ENCODE data around the gene SAMSN1.

SAMSN1 gene

DNA sequence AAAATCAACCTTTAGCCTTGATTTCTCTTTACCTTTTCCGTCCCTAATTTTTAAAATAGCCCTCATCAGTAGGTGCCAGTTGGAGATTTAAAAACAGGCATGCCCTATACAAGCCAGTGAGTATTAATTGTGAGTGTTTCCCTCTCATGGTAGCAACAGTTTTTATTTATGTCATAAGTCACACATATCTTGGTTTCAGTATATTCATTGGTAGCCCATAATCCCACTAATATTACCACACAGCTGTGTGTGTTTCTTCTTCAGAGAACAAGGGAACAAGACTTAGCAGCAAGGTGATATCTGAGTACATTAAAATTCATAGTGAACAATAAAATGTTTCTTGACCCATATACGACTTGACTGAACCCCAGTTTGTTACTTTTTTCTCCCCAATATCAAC, 94.6 kb downstream of the SAMSN1 start:
- in situ Hi-C loops (cut with MboI; ENCODE audit: low sequenced_read_pairs), result no loop called here

DNA sequence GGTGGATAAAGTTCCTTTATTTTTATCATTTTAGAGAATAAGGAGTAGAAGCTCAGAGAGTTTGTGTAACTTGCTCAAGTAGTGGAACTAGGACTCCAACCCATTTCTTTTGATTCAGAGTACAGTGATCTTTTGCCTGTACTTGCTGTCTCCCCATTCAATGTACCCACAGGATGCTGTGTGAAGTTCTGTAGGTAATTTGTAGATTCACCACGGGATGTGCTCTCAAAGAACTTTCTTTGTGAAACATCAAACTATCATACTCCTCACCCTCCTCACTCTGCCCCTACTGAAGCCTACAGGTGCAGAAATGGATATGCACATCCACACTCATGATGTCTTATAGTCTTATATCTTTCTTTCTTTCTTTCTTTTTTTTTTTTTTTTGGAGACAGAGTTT, 97.3 kb downstream of the SAMSN1 start:
- in situ Hi-C loops (cut with MboI; ENCODE audit: low sequenced_read_pairs), result no loop called here

GRCh38 chr21:14438211-14438610, 107.9 kb downstream of the SAMSN1 start:
- in situ Hi-C loops (cut with MboI; ENCODE audit: low sequenced_read_pairs), result no loop called here

DNA sequence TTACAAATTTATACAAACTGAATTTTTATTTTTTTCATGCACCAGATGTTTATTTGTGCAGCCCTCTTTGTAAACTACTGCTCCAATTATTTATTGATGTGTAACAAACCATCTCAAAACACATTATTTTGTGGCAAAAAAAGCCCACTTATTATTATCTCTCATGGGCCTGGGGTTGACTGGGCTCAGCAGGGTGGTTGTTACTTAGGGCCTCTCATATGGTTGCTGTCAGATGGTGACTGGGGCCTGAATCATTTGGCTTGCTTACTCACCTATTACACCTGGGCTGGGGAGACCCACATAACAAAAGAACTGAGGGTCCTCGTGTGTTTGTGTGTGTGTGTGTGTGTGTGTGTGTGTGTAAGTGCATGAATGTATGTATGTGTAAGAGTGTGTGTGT, 110.7 kb downstream of the SAMSN1 start:
- in situ Hi-C loops (cut with MboI; ENCODE audit: low sequenced_read_pairs), result no loop called here
